GM23338 (cell line): ENCODE measurements around the gene SLC39A8. TPM values are rescaled to one million over a fixed set of nuclear protein-coding genes. Genes with fewer than 3 reads are reported as not detected.

Source experiments
- ATAC-seq: fragments of 200-7000 bp; cut with Tn5 transposase; 3 replicates; pipeline ENCODE4 v1.9.1; 2020
- DNase-seq: peaks from one replicate; pipeline ENCODE4 v3.0.0-alpha.2; 2015; ENCODE audit warnings: low spot score
- H2AFZ ChIP-seq: fragments of 200-600 bp; sonication (generic); 2 replicates; pipeline ENCODE4 v1.8.0; 2016; ENCODE audit warnings: antibody characterized with exemption, mild to moderate bottlenecking, moderate library complexity
- H3F3A ChIP-seq: fragments of 200-600 bp; sonication (generic); replicated peaks from 2 replicates; pipeline ENCODE4 v1.8.0; 2017; ENCODE audit warnings: antibody characterized with exemption, mixed run types, low read depth
- H3K27ac ChIP-seq: fragments of 200-600 bp; sonication (generic); 2 replicates; pipeline ENCODE4 v1.6.1; 2016; ENCODE audit warnings: low read depth
- H3K27me3 ChIP-seq: fragments of 200-600 bp; sonication (generic); 2 replicates; pipeline ENCODE4 v1.8.0; 2016; ENCODE audit warnings: mild to moderate bottlenecking, mixed run types, moderate library complexity; ENCODE audit not compliant: insufficient read depth
- H3K36me3 ChIP-seq: fragments of 200-600 bp; sonication (generic); 2 replicates; pipeline ENCODE4 v1.8.0; 2016; ENCODE audit warnings: mild to moderate bottlenecking; ENCODE audit not compliant: insufficient read depth
- H3K4me1 ChIP-seq: fragments of 200-600 bp; sonication (generic); 2 replicates; pipeline ENCODE4 v1.8.0; 2016; ENCODE audit warnings: mild to moderate bottlenecking, moderate library complexity; ENCODE audit not compliant: insufficient read depth
- H3K4me2 ChIP-seq: fragments of 200-600 bp; sonication (generic); 2 replicates; pipeline ENCODE4 v1.7.1; 2017; ENCODE audit warnings: mixed run types
- H3K4me3 ChIP-seq: fragments of 200-600 bp; sonication (generic); 2 replicates; pipeline ENCODE4 v1.6.1; 2016; ENCODE audit warnings: mixed run types
- H3K79me2 ChIP-seq: fragments of 200-600 bp; sonication (generic); replicated peaks from 2 replicates; pipeline ENCODE4 v1.8.0; 2017; ENCODE audit warnings: mild to moderate bottlenecking; ENCODE audit not compliant: insufficient read depth
- H3K9me2 ChIP-seq: fragments of 200-600 bp; sonication (generic); 2 replicates; pipeline ENCODE4 v1.8.0; 2017; ENCODE audit not compliant: insufficient read depth
- H4K20me1 ChIP-seq: fragments of 200-600 bp; sonication (generic); replicated peaks from 2 replicates; pipeline ENCODE4 v1.8.0; 2017; ENCODE audit warnings: mild to moderate bottlenecking; ENCODE audit not compliant: insufficient read depth
- H3K27ac Mint-ChIP-seq: 2 replicates; pipeline ENCODE4 v1.8.0; 2020; ENCODE audit warnings: inconsistent platforms, mild to moderate bottlenecking, moderate library complexity, mixed read lengths
- H3K27me3 Mint-ChIP-seq: 3 replicates; pipeline ENCODE4 v1.8.0; 2022; ENCODE audit warnings: low read depth, mild to moderate bottlenecking, moderate library complexity, mixed read lengths, inconsistent platforms; ENCODE audit not compliant: insufficient read depth, poor library complexity
- H3K36me3 Mint-ChIP-seq: 3 replicates; pipeline ENCODE4 v1.8.0; 2021; ENCODE audit warnings: low read depth, mild to moderate bottlenecking, inconsistent platforms, moderate library complexity, mixed read lengths
- H3K4me1 Mint-ChIP-seq: 3 replicates; pipeline ENCODE4 v1.8.0; 2020; ENCODE audit warnings: mild to moderate bottlenecking, inconsistent platforms, mixed read lengths
- H3K4me3 Mint-ChIP-seq: 3 replicates; pipeline ENCODE4 v1.8.0; 2021; ENCODE audit warnings: moderate library complexity, mild to moderate bottlenecking, inconsistent platforms, mixed read lengths
- H3K9me3 Mint-ChIP-seq: 3 replicates; pipeline ENCODE4 v1.8.0; 2020; ENCODE audit warnings: moderate library complexity, mild to moderate bottlenecking, inconsistent platforms, mixed read lengths
- CREB1 ChIP-seq: fragments of 250-450 bp; sonication (Bioruptor Pico); IDR thresholded peaks from 2 replicates; pipeline ENCODE4 v1.5.0; 2020; ENCODE audit warnings: low read depth, mild to moderate bottlenecking, moderate library complexity
- ETS1 ChIP-seq: IDR thresholded peaks from 2 replicates; pipeline ENCODE4 v1.6.1; 2016; ENCODE audit warnings: antibody characterized with exemption
- EZH2 ChIP-seq: fragments of 200-600 bp; sonication (generic); IDR thresholded peaks from one replicate; pipeline ENCODE4 v1.8.0; 2017; ENCODE audit warnings: antibody characterized with exemption, mild to moderate bottlenecking, low read depth; ENCODE audit not compliant: unreplicated experiment
- EZH2phosphoT487 ChIP-seq: fragments of 200-600 bp; sonication (generic); IDR thresholded peaks from one replicate; pipeline ENCODE4 v1.8.1; 2018; ENCODE audit warnings: antibody characterized with exemption; ENCODE audit not compliant: unreplicated experiment
- NANOG ChIP-seq: IDR thresholded peaks from 2 replicates; pipeline ENCODE4 v1.6.1; 2016; ENCODE audit warnings: antibody characterized with exemption, borderline replicate concordance
- POLR2AphosphoS5 ChIP-seq: IDR thresholded peaks from 2 replicates; pipeline ENCODE4 v1.6.1; 2016; ENCODE audit warnings: antibody characterized with exemption, low read depth
- STAT1 ChIP-seq: IDR thresholded peaks from one replicate; pipeline ENCODE4 v1.6.1; 2016; ENCODE audit warnings: antibody characterized with exemption; ENCODE audit not compliant: unreplicated experiment
- ZNF114 ChIP-seq: fragments of 250-450 bp; sonication (Bioruptor Pico); IDR thresholded peaks from 2 replicates; pipeline ENCODE4 v1.5.0; 2020; ENCODE audit warnings: mild to moderate bottlenecking, moderate library complexity
- ZNF331 ChIP-seq: fragments of 250-450 bp; sonication (Bioruptor Pico); IDR thresholded peaks from 2 replicates; pipeline ENCODE4 v1.5.0; 2020; ENCODE audit warnings: low read depth, mild to moderate bottlenecking, moderate library complexity
- ZNF462 ChIP-seq: fragments of 250-450 bp; sonication (Bioruptor Pico); IDR thresholded peaks from 2 replicates; pipeline ENCODE4 v1.5.0; 2020; ENCODE audit warnings: mild to moderate bottlenecking, moderate library complexity
- polyA plus RNA-seq: library from polyadenylated mRNA; unstranded; fragments of >200 nt; fragmentation: Nextera tagmentation; extraction: Ambion mirVana; gene quantifications from 2 replicates; pipeline ENCODE4 v1.2.1, GENCODE V29; 2016
- total RNA-seq: library from RNA; depleted of rRNA; stranded (reverse); fragments of >200 nt; shearing (Covaris generic); gene quantifications from 2 replicates; pipeline ENCODE4 v1.2.3, GENCODE V29; 2014

The SLC39A8 gene
- total and polyA plus RNA-seq, 2 experiments from 2014 or later, result 20.1 to 42.5 TPM

GRCh38 chr4:102308032-102308799 lies 37.1 kb downstream of the SLC39A8 start (continued):
- no peak for TF ChIP-seq ZNF462
- no peak for TF ChIP-seq CREB1 (CRISPR knock-in tag)
- TF ChIP-seq ETS1, result no peak
- TF ChIP-seq ZNF331, result no peak

GRCh38 chr4:102305666-102306065 lies 39.6 kb downstream of the SLC39A8 start:
- Histone ChIP-seq H3K9me2 (no peaks in the 10 kb centered on the region), H3K4me2 (no peak overlapping the region), H3K27ac (no peak overlapping the region), H3K79me2 (no peaks in the 10 kb centered on the region), H3K4me3 (no peak overlapping the region), H2AFZ (no peak overlapping the region), H3K4me1 (no peaks in the 10 kb centered on the region), H3K27me3 (no peaks in the 10 kb centered on the region), H3K36me3 (no peaks in the 10 kb centered on the region), H3F3A (no peaks in the 10 kb centered on the region), H4K20me1 (no peaks in the 10 kb centered on the region)
- no peaks in the 10 kb centered on the region for H3K36me3 Mint-ChIP-seq
- no peak for DNase-seq
- H3K4me3 Mint-ChIP-seq, result no peak overlapping the region
- no peaks in the 10 kb centered on the region for H3K9me3 Mint-ChIP-seq
- H3K4me1 Mint-ChIP-seq, result peaks cover 13% of the 10 kb centered on the region
- H3K27ac Mint-ChIP-seq, result peak overlapping the region; percentile 36; the same call in 1 of the 2 replicates
- TF ChIP-seq ZNF331 (no peak), ETS1 (no peak), NANOG (no peak), POLR2AphosphoS5 (no peak), ZNF114 (no peak), EZH2 (no peak), EZH2phosphoT487 (no peak), STAT1 (no peak)
- H3K27me3 Mint-ChIP-seq, result no peaks in the 10 kb centered on the region
- no peak for ATAC-seq
